T-helper 2 cell (primary cell): Measurements from ENCODE around the gene C11orf65.
A peak's percentile ranks its signal among the peaks of the same experiment; 100 is the strongest.

Source experiments
- DNase-seq, 5 experiments: peaks; one replicate each; pipeline versions ENCODE4 v3.0.0 to v3.0.0-alpha.2; 2012 to 2022

The C11orf65 gene

GRCh38 chr11:108364159-108364558, 103.2 kb downstream of the C11orf65 start:
- no peak for DNase-seq

GRCh38 chr11:108351468-108351867, 115.9 kb downstream of the C11orf65 start:
- peak in 1 of 5 experiments; percentile 9 for DNase-seq

- no peak for DNase-seq
These were observed 120.9 kb downstream of the C11orf65 start for GRCh38 chr11:108346451-108346850.

GRCh38 chr11:108345767-108346166, 121.6 kb downstream of the C11orf65 start:
- no peak for DNase-seq

GRCh38 chr11:108343714-108344113, 123.6 kb downstream of the C11orf65 start:
- no peak for DNase-seq

- DNase-seq, result no peak
These were observed 125.7 kb downstream of the C11orf65 start for GRCh38 chr11:108341654-108342053.

GRCh38 chr11:108340973-108341372, 126.4 kb downstream of the C11orf65 start:
- no peak for DNase-seq

- no peak for DNase-seq
These were observed 128.6 kb downstream of the C11orf65 start for GRCh38 chr11:108338750-108339149.

- no peak for DNase-seq
These were observed 133.9 kb downstream of the C11orf65 start for GRCh38 chr11:108333403-108333899.
